GM19372 (cell line): ENCODE results near the gene ATP5ME.
"Not testable (repeated sequence)": the region's sequence is repeated elsewhere in the genome, so short reads cannot be mapped to it uniquely, and the experiment has no call there.

Experiments
- ATAC-seq: cut with Tn5 transposase; IDR thresholded peaks from one replicate; pipeline ENCODE4 v1.9.1; 2021; ENCODE audit warnings: mild to moderate bottlenecking, low read depth, moderate library complexity; ENCODE audit not compliant: unreplicated experiment

ATP5ME gene

DNA sequence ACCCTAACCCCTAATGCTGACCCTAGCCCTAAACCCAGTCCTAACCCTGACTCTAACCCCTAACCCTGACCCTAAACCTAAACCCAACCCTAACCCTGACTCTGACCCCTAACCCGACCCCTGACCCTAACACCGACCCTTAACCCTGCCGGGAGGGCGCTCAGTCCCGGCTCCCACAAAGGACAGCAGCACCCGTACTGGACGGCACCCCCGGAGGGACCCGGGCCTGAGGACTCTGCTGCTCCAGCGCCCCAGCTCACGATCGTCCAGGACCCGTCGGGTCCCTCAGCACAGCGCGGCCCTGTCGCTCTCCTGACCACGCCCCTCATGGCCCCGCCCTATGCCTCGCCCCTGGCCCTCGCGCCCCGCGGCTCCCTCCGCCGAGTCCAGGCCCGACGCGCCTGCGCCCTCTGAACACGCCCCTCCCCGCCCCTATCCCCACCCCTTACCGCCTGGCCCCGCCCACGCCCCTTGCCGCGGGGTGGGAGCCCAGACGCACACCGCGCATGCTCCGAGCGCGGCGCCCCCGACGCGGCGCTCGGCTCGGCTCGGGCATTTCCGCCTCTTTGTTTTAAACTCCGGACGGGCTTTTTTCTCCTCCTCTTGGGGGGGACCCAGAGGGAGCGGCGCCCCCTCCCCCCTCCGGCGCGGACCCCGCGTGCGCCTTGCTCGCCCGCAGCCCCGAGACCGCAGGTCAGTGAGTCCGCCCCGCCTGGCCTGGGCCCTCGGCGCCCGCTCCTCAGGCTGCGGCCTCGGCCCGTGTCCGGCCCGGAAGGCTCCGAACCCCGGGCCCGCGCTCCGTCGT is 31.4 kb upstream of the ATP5ME start, which contains the start of gene PCGF3:
PCGF3 (plus strand) TSS at position 555 of the 805 bp plus-strand sequence. CDS start 27,849 bp downstream, outside the sequence.
- ATAC-seq: peak; percentile 93

DNA sequence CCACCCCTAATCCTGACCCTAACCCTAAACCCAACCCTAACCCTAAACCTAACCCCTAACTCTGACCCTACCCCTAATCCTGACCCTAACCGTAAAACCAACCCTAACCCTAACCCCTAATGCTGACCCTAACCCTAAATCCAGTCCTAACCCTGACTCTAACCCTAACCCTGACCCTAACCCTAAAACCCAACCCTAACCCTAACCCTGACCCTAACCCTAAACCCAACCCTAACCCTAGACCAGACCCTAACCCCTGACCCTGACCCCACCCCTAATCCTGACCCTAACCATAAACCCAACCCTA is 30.8 kb upstream of the ATP5ME start:
- no peak for ATAC-seq

- no peak for ATAC-seq
Measured at GRCh38 chr4:704198-704891, 30.3 kb upstream of the ATP5ME start.

- ATAC-seq: no peak
Measured at GRCh38 chr4:703336-704197, 29.5 kb upstream of the ATP5ME start.

DNA sequence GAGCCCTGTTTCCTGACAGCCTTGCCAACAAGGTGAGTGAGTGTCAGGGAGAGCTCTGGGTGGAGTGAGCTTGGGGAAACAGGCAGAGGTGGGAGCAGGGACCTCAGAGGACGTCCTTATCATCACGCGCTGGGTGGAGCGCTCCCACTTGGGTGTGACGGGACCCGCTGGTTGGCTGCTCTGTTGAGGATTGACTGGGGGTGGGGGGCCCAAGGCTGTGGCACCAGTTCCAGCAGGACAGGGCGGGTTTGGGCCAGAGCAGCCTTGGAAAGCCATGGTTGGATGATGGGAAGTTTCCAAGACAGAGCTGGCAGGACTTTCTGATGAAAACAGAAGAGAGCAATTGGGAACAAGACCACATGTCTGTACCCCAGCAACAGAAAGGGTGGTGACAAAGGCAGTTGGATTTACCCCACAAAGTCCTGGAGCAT is 28.6 kb upstream of the ATP5ME start:
- ATAC-seq: no peak

DNA sequence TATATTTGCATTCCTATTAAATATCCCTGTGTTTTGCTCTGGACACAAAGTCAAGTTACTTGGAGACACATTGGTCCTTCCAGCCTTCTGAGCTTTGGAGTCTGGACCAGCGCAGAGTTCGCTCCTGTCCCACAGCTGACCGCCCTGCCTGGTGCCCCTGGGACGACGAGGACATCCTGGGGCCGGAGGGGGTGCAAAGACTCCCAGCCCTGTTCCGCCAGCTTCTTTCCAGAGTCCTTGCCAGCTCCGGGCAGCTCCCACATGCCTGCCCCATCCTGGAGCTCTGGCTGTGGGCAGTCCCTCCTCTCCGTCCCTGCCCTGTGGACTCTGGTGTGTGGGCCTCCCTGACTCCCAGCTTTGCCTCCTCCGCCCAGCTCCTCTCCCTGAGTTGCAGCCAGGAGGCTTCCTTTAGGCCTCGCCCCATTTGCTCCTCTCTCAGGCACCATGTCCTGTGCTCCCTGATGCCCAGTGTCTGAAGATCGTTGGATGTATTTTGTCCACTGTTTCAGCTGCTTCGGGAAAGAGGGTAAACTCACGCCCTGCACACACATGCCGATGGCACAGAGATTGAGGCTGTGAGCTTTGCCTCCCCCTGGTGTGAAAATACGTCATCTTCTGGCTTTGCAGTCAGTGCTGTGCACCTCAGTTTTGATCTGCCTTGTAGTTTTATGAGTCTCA is 26.6 kb upstream of the ATP5ME start:
- no peak for ATAC-seq

GRCh38 chr4:699816-700580 is 25.9 kb upstream of the ATP5ME start:
- ATAC-seq: no peak

GRCh38 chr4:694341-694940 is 20.4 kb upstream of the ATP5ME start:
- ATAC-seq: not testable (repeated sequence)

DNA sequence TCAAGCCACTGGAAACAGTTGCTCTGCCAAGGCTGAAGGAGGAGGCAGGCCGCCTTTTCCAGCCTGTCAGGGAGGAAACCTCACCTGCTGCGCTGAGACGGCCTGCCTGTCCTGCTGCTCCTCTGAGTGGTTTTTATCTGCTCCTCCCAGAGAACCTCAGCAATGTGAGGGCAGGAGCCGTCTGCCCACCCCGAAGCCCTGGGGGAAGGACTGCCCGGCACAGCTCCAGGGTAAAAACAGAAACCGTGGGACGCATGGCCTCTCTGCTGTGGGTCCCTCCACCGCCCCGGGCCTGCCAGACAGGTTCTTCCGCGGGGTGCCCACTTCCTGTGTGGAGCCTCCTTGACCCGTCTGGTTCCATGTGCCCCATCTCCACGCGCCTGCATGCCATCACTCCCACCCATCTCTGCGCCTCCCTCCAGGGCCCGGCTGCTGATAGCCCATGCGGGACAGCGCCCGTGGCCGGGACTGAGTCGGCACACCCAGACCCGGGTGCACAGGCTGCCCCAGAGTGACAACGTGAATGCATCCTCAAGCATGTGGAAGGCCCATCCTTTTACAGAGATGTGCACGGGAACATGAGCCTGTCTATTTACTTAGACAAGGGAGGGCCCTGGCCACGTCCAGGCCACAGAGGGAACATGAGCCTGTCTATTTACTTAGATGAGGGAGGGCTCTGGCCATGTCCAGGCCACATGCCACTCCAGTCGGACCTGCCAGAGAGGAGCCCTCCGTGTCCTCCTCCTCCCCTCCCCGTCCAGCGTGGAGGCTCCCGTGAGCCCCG is 18.9 kb upstream of the ATP5ME start:
- no peak for ATAC-seq

DNA sequence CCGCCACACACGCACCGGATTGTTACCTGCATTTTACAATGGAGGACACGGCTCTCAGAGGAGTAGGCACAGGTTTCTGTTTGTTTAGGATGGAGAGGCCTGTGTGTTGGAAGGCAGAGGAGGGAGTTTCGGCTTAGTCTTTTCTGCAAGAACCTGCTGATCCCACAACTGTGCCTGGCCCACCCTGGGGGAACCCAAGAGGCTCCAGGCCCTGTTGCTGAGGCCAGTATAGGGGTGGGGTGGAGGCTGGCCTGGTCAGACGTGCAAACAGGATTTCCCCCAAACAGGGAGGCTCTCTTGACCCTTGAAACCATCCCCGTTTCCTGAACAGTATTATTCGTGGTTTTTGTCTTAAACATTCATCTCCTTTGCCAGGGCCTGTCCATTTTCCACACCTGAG is 15.6 kb upstream of the ATP5ME start:
- ATAC-seq: no peak

DNA sequence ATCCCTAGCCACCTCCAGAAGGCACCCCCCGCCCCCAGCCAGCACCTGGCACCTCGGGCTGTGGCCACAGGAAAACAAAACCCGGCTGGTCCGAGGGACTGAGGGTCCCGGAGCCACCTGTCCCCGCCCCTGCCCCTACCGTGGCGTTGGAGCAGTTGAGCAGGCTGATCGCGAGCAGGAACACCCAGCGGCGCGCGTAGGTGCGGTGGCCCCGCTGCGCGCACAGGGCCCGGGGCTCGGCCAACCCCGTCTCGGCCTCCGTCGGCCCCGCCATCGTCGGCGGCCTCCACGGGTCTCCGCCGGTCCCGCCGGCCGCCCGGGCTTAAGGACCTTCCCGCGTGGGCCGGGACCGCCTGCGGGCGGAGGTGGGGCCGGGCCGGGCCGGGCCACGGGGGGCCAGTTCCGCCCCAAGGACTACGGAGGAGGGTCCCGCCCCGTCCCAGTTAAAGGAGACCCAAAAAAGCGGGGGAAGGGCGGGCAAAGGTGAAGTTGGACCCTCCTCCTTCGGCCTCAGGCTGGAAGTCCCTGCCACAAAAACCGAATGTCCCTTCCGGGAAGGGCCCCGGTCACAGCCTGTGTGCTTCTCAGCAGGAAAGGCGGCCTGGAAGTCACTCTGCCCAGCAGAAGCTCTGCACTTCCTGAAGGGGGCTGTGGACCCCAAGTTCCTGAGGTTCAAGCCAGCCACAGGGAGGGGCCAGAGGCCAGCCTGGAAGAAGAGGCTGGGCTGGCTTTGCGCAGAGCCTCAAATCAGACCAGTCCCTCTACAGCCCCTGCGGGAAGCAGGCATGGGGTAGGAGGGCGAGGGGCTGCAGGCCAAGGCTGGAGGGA is 15.0 kb upstream of the ATP5ME start, which contains the start of gene SLC49A3:
SLC49A3 (minus strand) TSS at position 298 of the 828 bp plus-strand sequence; CDS start at position 274, 24 bp downstream.
- ATAC-seq: no peak

DNA sequence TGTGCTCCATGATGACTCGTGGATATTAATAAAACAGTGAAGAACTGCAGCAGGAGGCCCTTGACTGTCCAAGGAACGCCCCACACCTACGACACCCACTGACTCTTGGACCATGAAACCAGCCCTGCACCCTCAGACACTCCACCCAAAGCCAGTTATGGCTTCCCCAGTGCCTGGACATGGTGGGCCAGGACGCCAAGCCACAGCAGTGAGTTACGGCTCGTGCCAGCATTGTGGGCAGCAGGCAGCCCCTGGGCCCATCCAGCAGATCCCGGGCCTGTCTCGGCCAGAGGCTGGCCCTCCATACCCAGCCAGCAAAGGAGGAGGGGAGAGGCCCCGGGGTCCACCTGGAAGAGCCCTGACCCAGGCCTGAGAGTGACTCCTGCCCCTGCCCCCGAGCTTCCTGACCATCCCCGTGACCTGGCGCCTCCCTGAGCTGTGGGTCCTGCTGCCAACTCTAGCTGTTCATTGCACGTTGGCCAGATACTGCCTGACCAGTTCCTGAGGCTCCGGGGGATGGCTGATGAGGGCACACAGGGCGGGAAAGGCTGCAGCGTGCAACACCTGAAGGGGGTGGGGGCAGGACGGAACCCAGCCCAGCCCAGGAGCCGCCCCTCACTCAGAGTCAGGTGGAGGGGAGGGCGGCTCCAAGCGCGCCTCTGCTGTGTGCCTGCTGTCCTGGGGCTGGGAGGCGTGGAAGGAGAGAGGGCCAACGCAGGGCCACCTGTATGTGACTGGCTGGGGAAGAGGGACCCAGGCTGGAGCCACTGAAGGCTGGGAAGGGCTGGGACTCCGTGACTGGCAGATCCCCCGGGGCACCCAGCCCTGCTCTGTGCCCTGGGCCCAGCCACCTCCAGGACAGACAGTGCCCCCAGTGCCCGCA is 14.1 kb upstream of the ATP5ME start:
- no peak for ATAC-seq

DNA sequence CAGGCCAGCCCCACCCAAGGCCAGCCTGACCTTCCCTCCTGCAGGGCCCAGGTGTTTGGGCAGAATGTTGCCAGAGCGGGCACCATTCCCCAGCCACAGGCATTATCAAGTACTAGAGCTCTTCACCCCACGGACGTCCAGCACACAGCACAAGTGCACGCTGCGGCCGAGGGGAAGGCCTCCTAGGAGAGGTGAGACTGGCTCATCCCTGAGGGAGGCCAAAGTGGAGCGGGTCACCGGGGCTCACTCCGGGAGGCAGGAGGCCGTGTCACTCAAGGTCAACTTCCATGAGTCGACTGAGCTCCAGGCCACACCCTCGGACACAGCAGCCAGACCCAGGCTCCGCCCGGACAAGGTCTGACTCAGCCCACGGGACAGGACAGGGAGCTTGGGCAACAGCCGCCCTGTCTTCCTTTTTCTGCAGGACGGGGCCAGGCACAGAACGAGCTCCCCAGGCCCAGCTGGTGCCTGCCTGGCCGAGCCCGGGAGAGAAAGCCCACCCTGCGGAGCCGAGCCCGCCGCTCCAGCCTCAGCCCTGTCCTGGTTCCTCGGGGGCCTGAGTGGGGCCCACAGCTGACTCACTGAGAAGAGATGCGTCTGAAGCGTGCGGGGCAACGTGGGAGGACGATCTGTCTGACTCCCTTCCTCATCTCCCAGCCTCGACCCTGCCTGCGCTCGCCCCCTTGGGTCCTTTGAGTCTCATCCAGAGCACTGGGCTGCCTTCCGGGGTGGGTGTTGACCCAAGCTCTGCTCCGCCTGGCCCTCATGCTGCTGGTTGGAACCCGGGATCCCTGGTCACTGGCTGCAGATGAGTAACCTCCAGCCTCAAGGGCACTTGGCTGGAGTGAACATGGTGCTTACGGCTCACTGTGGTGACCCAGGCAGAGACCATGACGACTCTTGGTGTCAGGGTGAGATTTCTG is 13.2 kb upstream of the ATP5ME start:
- ATAC-seq: no peak

- ATAC-seq: no peak
Measured at GRCh38 chr4:686413-687040, 12.5 kb upstream of the ATP5ME start.
